ENCODE results near the gene PAFAH2.

- TF ChIP-seq CTCF (IDR thresholded peaks at IDR 0.05) (no peak), ZFX (IDR thresholded peaks at IDR 0.05; ENCODE audit: borderline replicate concordance) (no peak)
These were observed 47.9 kb upstream of the PAFAH2 start, which contains the start of gene SLC30A2 for GRCh38 chr1:26045722-26046245.

Data from 22Rv1 (cell line).